ENCODE measurements around the gene EPOP.

DNA sequence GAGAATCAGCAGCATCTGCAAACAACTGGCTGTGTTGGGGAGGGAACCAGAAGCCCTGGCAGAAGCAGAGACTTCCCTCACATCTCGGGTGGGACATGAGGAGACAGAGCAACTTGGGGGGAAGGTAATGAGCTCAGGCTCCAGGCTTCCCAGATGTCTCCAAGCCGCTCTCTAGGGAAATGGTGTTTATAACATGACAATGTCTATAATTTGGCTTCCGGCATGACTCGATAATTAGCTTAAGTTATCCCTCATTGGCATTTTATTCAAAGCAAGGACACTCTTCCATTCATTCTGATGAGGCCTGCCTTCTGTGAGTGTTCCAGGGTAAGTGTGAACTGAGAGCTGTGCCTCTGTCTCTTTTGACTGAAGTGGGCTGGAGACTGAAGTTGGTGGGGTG is 15.6 kb upstream of the EPOP start:
- TF ChIP-seq, protein P1, sequence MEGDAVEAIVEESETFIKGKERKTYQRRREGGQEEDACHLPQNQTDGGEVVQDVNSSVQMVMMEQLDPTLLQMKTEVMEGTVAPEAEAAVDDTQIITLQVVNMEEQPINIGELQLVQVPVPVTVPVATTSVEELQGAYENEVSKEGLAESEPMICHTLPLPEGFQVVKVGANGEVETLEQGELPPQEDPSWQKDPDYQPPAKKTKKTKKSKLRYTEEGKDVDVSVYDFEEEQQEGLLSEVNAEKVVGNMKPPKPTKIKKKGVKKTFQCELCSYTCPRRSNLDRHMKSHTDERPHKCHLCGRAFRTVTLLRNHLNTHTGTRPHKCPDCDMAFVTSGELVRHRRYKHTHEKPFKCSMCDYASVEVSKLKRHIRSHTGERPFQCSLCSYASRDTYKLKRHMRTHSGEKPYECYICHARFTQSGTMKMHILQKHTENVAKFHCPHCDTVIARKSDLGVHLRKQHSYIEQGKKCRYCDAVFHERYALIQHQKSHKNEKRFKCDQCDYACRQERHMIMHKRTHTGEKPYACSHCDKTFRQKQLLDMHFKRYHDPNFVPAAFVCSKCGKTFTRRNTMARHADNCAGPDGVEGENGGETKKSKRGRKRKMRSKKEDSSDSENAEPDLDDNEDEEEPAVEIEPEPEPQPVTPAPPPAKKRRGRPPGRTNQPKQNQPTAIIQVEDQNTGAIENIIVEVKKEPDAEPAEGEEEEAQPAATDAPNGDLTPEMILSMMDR (IDR thresholded peaks at IDR 0.05; ENCODE audit: low read length) = no peak
- TF ChIP-seq EZH2 (optimal IDR thresholded peaks at IDR 0.05; ENCODE audit: low read depth, low read length) (no peak), EZH2phosphoT487 (IDR thresholded peaks at IDR 0.05; ENCODE audit: low read length) (no peak)
